ENCODE results near the gene TTC31.
A peak's percentile ranks its signal among the peaks of the same experiment; 100 is the strongest.
"Not testable (repeated sequence)": the region's sequence is repeated elsewhere in the genome, so short reads cannot be mapped to it uniquely, and the experiment has no call there.

Gene TTC31

GRCh38 chr2:74457549-74458131, 25.2 kb upstream of the TTC31 start:
- DNase-seq (ENCODE audit: low spot score), result peak; percentile 85

DNA sequence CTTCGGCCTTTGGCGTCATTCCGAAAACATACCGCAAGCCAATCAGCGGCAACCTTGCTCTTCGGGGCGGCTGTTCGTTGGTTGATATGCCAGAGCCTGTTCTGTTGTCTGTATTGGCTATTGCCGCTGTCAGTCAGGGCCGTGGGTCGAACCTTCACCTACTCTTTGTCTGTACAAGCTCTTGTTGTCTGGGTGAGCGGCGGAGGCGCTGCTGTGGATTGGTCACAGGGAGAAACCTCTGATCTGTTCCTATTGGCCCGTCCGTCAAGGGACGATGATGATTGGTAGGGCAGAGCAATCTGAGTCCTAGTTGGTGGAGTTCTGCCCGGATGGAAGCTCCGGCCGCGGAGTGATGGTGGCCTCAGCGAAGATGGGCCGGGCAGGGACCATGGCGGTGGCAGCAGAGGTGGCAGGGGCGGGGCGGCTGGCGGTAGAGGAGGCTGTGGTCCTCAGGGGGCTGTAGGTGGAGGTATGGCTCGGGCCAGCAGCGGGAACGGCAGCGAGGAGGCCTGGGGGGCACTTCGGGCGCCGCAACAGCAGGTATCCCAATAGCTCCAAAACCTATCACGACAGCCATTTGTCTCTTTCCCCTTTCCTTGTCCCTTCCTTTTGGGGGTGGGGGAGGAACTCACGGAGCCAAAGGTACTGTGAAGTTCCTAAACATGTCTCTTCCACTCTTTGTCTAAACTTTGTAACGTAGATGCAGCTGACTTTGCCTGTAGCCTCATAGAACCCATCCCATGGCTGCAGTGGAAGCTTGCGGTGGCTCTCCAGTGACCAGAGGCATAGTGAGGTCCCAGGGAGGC, 24.5 kb upstream of the TTC31 start, which contains the start of gene WBP1:
Gene WBP1 (plus strand): TSS at position 307 of the 806 bp plus-strand sequence. CDS start 165 bp downstream, at position 472.
- DNase-seq (ENCODE audit: low spot score), result peak; percentile 99

- DNase-seq (ENCODE audit: low spot score), result no peak
Observed at GRCh38 chr2:74458938-74459363, 23.9 kb upstream of the TTC31 start.

- DNase-seq (ENCODE audit: low spot score), result not testable (repeated sequence)
Observed at GRCh38 chr2:74459503-74460118, 23.3 kb upstream of the TTC31 start.

GRCh38 chr2:74460187-74460586, 22.7 kb upstream of the TTC31 start:
- not testable (repeated sequence) for DNase-seq (ENCODE audit: low spot score)

- no peak for DNase-seq (ENCODE audit: low spot score)
Observed at GRCh38 chr2:74461187-74462053, 21.5 kb upstream of the TTC31 start.

GRCh38 chr2:74462054-74462785, 20.7 kb upstream of the TTC31 start:
- DNase-seq (ENCODE audit: low spot score), result no peak

DNA sequence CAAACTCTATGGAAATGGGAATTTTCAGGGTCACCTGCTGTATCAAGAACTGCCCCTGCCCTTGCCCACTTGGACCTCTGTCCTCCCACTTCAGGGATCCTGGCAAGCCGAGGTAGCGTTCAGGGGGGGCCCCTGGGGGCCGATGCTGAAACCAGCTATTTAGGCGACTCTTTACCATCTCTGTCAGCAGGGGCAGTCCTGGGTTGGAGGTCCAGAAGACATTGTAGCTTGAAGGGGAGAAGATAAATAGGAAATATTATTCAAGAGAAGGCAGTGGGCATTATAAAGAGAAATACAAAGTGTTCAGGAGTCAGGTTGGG, 20.1 kb upstream of the TTC31 start:
- no peak for DNase-seq (ENCODE audit: low spot score)

DNA sequence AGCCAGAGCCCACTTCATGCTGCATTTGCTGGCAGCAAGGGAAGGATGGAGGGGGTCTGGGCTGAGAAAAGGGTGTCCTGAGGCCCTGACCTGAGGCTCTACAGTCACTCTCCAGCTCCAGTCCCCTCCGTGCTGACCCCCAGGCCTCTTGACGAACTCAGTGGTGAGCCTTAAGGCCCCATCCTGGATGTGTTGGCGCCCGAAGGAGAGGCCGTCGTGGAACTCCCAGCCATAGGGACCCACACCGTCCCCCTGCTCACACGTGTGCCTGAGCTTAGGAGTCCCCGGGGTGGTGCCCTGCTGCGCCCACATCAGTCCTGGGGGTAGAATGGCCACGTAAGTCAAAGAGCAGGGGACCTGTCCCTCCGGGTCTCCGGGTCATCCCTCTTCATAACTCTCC, 18.5 kb upstream of the TTC31 start:
- no peak for DNase-seq (ENCODE audit: low spot score)

- not testable (repeated sequence) for DNase-seq (ENCODE audit: low spot score)
Observed at GRCh38 chr2:74470742-74471141, 12.1 kb upstream of the TTC31 start.

- DNase-seq (ENCODE audit: low spot score), result no peak
Observed at GRCh38 chr2:74471332-74472065, 11.4 kb upstream of the TTC31 start.

- peak; percentile 97 for DNase-seq (ENCODE audit: low spot score)
Observed at GRCh38 chr2:74472086-74472944, 10.6 kb upstream of the TTC31 start, which contains the start of gene MRPL53. MRPL53 (minus strand) TSS chr2:74472680; CDS start chr2:74472660, 20 bp downstream.

GRCh38 chr2:74472945-74473258, 10.0 kb upstream of the TTC31 start:
- no peak for DNase-seq (ENCODE audit: low spot score)

DNA sequence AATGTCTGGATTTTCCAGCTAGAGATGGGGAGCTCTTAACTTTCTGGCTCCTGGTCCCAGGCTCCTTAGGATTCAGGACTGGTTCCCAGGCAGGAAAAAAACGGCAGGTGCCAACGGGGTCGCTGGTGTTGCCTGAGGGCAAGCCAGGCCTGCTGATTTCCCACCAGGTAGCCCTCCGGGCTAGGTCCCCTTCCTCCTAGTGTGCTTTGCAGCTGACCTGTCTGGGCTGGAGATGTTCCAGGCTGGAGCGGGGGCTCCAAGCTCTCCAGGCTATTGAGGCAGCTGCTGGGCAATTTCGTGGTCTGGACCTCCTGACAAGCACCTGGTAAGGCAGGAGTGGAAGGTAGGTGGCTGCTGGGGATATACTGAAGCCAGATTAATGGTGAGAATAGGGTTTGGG, 8.4 kb upstream of the TTC31 start:
- DNase-seq (ENCODE audit: low spot score), result no peak

DNA sequence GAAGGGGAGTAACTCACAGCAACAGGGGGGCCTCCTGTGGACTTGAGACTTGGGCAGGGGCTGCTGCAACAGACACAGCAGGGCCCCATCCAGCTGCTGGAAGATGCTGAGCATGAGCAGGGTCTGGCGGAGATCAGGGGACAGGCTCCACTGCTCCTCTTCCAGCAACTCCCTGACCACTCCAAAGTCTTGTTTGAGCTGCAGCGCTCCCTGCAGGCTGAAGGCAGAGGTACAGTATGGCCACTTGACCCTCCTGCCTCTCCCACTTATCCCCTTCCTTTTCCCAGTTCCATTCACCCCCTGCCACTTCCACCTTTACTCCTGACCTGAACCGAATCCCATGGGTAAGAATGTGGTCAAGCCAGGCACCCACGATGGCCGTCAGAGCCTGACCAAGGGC, 8.0 kb upstream of the TTC31 start:
- DNase-seq (ENCODE audit: low spot score), result no peak

DNA sequence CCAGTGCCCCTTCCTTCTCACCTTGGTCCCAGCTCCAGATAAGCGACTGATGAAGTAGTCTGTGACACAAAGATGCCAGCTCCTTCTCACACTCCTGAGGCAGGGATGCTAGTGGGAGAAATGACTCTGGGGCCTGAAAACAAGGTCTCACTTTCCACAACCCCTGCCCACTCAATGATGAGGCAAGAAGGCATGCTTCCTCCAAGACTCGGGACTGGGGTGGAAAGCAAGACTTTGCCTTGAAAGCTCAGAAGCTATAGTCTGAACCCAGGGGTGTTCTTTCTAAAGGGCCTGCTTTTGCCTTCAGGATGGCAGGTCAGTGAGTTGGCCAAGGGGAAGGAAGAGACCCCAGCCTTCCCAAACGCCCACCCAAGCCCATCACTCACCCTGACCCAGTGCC, 1.4 kb upstream of the TTC31 start:
- no peak for DNase-seq (ENCODE audit: low spot score)

- no peak for DNase-seq (ENCODE audit: low spot score)
Observed at GRCh38 chr2:74481961-74482800, 700 bp upstream of the TTC31 start.

GRCh38 chr2:74483675-74484164, 839 bp downstream of the TTC31 start:
- not testable (repeated sequence) for DNase-seq (ENCODE audit: low spot score)

GRCh38 chr2:74486141-74486540, 3.3 kb downstream of the TTC31 start:
- DNase-seq (ENCODE audit: low spot score), result no peak
